Measurements from ENCODE around the gene KCNMB1.

Gene KCNMB1

DNA sequence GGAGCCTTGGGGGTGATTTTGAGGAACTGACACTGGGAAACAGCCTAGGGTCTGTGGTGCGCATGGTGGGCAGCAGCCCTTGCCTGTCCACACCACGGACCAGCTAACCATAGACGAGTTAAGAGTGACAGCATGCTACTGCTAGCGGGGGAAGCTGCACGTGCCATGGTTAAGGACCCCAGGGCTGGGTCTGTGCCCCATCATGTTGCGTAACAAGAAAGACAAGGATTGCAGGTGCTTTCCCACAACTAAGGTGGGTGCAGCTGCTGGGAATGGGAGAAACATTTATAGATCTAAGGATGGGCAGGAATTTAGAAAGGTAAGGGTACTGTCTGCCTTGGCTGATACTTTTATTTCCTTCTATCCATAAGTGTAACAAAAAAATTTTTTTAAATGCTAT lies 17.9 kb upstream of the KCNMB1 start:
- no peak overlapping the region for H3K4me3 ChIP-seq (ENCODE audit: insufficient read length, low read depth)
- no peak for DNase-seq (ENCODE audit: low read depth, low spot score)
- H3K36me3 ChIP-seq (ENCODE audit: insufficient read depth, insufficient read length, low read length) = no peaks in the 10 kb centered on the region
- TF ChIP-seq SUZ12 (IDR thresholded peaks at IDR 0.05; ENCODE audit: extremely low read depth, insufficient read depth, insufficient read length) = no peak
- H3K9me3 ChIP-seq (ENCODE audit: insufficient read depth, low read length) = peaks cover 5% of the 10 kb centered on the region; the same call in 1 of the 2 replicates
- peaks cover 2% of the 10 kb centered on the region for H3K4me1 ChIP-seq (ENCODE audit: insufficient read depth, insufficient read length)
- no peak overlapping the region for H3K9ac ChIP-seq (ENCODE audit: insufficient read length, low read depth)
- H3K27me3 ChIP-seq (ENCODE audit: insufficient read depth, insufficient read length) = no peaks in the 10 kb centered on the region

DNA sequence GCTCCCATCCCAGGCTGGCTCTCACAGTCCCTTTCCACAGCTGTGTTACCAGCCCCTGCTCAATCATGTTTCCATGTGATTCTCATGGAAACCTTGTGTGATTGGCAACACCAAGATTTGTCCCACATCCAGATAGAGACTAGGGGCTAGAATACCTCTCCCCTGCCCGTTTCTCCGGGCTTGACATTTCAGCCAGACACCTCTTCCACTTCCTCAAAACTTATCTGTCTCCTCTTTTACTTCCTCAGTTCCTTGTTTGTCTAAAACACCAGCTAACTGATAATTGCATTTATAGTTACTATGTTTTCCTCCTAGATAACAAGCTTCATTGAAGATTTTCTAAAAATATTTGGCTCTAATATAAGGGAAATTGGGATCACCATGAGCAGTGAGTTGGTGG lies 16.6 kb upstream of the KCNMB1 start:
- no peak for TF ChIP-seq YY1 (IDR thresholded peaks at IDR 0.05; ENCODE audit: insufficient read depth, insufficient read length)
- TF ChIP-seq SUZ12 (IDR thresholded peaks at IDR 0.05; ENCODE audit: extremely low read depth, insufficient read depth, insufficient read length) = no peak
- TF ChIP-seq ZNF274 (IDR thresholded peaks at IDR 0.05; ENCODE audit: low read depth, low read length) = no peak
- no peaks in the 10 kb centered on the region for H3K36me3 ChIP-seq (ENCODE audit: insufficient read depth, insufficient read length, low read length)
- no peak overlapping the region for H3K9ac ChIP-seq (ENCODE audit: insufficient read length, low read depth)
- H3K4me1 ChIP-seq (ENCODE audit: insufficient read depth, insufficient read length) = peaks cover 2% of the 10 kb centered on the region
- peaks cover 10% of the 10 kb centered on the region; the same call in 1 of the 2 replicates for H3K9me3 ChIP-seq (ENCODE audit: insufficient read depth, low read length)
- no peak for DNase-seq (ENCODE audit: low read depth, low spot score)
- no peaks in the 10 kb centered on the region for H3K27me3 ChIP-seq (ENCODE audit: insufficient read depth, insufficient read length)
- H3K4me3 ChIP-seq (ENCODE audit: insufficient read length, low read depth) = no peak overlapping the region

DNA sequence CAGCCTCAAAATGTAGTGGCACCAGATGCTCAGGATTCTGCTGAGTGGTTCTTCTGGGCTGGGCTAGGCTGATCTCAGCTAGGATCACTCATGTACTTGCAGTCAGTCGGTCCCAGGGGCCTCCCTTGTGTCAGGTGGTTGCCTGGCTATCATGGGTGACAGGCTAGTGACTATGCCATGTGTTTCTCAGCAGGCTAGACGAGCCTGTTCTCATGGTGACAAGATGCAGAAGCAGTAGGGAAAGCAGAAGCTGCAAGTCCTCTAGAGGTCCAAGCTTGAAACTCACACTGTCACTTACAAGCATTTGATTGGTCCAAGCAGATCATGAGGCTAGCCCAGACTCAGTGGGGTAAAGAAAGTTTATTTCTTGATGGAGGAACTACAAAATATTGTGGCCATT lies 15.2 kb upstream of the KCNMB1 start:
- no peak for DNase-seq (ENCODE audit: low read depth, low spot score)
- Histone ChIP-seq H3K36me3 (ENCODE audit: insufficient read depth, insufficient read length, low read length) (no peaks in the 10 kb centered on the region), H3K4me3 (ENCODE audit: insufficient read length, low read depth) (no peak overlapping the region), H3K4me1 (ENCODE audit: insufficient read depth, insufficient read length) (peaks cover 2% of the 10 kb centered on the region), H3K27me3 (ENCODE audit: insufficient read depth, insufficient read length) (no peaks in the 10 kb centered on the region), H3K9me3 (ENCODE audit: insufficient read depth, low read length) (peaks cover 10% of the 10 kb centered on the region; the same call in 1 of the 2 replicates), H3K9ac (ENCODE audit: insufficient read length, low read depth) (no peak overlapping the region)
- no peak for TF ChIP-seq ZNF274 (IDR thresholded peaks at IDR 0.05; ENCODE audit: low read depth, low read length)
- no peak for TF ChIP-seq YY1 (IDR thresholded peaks at IDR 0.05; ENCODE audit: insufficient read depth, insufficient read length)
- no peak for TF ChIP-seq SUZ12 (IDR thresholded peaks at IDR 0.05; ENCODE audit: extremely low read depth, insufficient read depth, insufficient read length)

DNA sequence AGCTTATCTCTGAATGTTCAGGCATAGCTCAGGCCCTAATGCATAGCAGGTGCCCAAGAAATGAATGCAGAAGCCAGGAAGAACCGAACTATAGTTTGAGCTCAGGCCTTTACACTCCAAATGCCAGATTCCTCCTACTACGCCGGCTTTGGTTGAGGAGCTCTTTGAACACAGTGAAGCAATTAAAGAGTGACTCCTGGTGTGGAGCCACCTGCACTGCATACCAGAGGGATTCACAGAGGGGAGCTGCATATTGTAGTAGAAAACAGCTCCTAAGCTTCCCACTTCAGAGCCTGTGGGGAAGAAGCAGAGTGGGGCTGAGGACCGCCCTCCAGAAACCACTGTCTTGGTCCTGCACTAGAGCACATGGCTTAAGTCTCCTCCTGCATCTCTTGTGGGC lies 14.5 kb upstream of the KCNMB1 start:
- H3K9ac ChIP-seq (ENCODE audit: insufficient read length, low read depth) = no peak overlapping the region
- H3K36me3 ChIP-seq (ENCODE audit: insufficient read depth, insufficient read length, low read length) = no peaks in the 10 kb centered on the region
- TF ChIP-seq YY1 (IDR thresholded peaks at IDR 0.05; ENCODE audit: insufficient read depth, insufficient read length) (no peak), ZNF274 (IDR thresholded peaks at IDR 0.05; ENCODE audit: low read depth, low read length) (no peak), SUZ12 (IDR thresholded peaks at IDR 0.05; ENCODE audit: extremely low read depth, insufficient read depth, insufficient read length) (no peak)
- H3K4me3 ChIP-seq (ENCODE audit: insufficient read length, low read depth) = no peak overlapping the region
- no peaks in the 10 kb centered on the region for H3K27me3 ChIP-seq (ENCODE audit: insufficient read depth, insufficient read length)
- H3K9me3 ChIP-seq (ENCODE audit: insufficient read depth, low read length) = peaks cover 10% of the 10 kb centered on the region; the same call in 1 of the 2 replicates
- peak; percentile 18 for DNase-seq (ENCODE audit: low read depth, low spot score)
- H3K4me1 ChIP-seq (ENCODE audit: insufficient read depth, insufficient read length) = no peaks in the 10 kb centered on the region

DNA sequence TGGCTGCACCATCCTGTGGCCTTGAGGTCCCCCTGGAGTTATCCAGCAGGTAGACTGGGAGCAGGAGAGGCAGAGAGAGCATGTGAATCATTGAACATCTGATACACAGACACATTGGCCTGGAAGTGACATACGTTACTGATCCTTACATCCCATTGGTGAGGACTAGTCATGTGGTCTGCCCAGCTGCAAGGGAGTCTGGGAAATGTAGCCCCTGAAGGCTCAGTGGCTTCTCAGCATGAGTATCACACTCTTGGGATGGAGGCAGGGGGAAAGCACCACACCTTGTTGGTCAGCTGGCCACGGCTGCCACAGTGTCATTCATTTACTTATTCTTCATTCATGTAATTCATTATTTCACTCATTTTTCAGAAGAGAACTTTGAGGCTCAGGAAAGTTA lies 13.3 kb upstream of the KCNMB1 start:
- H3K27me3 ChIP-seq (ENCODE audit: insufficient read depth, insufficient read length) = no peaks in the 10 kb centered on the region
- TF ChIP-seq SUZ12 (IDR thresholded peaks at IDR 0.05; ENCODE audit: extremely low read depth, insufficient read depth, insufficient read length) (no peak), YY1 (IDR thresholded peaks at IDR 0.05; ENCODE audit: insufficient read depth, insufficient read length) (no peak), ZNF274 (IDR thresholded peaks at IDR 0.05; ENCODE audit: low read depth, low read length) (no peak)
- peaks cover 10% of the 10 kb centered on the region; the same call in 1 of the 2 replicates for H3K9me3 ChIP-seq (ENCODE audit: insufficient read depth, low read length)
- no peak overlapping the region for H3K4me3 ChIP-seq (ENCODE audit: insufficient read length, low read depth)
- H3K36me3 ChIP-seq (ENCODE audit: insufficient read depth, insufficient read length, low read length) = no peaks in the 10 kb centered on the region
- DNase-seq (ENCODE audit: low read depth, low spot score) = no peak
- H3K9ac ChIP-seq (ENCODE audit: insufficient read length, low read depth) = no peak overlapping the region
- no peaks in the 10 kb centered on the region for H3K4me1 ChIP-seq (ENCODE audit: insufficient read depth, insufficient read length)

DNA sequence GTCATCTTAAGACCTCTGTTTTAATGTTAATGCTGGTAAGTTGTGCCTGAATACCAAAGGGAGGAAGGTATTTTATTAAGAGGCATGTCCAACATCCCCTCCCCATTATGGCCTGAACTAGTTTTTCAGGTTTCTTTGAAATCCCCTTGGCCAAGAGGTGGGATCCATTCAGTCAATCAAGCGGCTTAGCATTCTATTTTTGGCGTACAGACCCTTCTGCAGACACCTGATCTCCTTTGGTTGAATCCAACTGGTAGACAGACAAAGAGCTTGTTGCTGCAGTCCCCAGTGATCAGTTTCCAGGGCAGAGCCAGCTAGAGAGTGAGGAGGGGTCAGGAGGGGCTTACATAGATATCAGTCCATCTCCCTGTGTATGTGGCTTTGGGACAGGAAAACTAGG lies 7.9 kb upstream of the KCNMB1 start:
- Histone ChIP-seq H3K9me3 (ENCODE audit: insufficient read depth, low read length) (peaks cover 5% of the 10 kb centered on the region; the same call in 1 of the 2 replicates), H3K4me3 (ENCODE audit: insufficient read length, low read depth) (no peak overlapping the region), H3K36me3 (ENCODE audit: insufficient read depth, insufficient read length, low read length) (no peaks in the 10 kb centered on the region), H3K4me1 (ENCODE audit: insufficient read depth, insufficient read length) (no peaks in the 10 kb centered on the region), H3K27me3 (ENCODE audit: insufficient read depth, insufficient read length) (no peaks in the 10 kb centered on the region), H3K9ac (ENCODE audit: insufficient read length, low read depth) (no peak overlapping the region)
- DNase-seq (ENCODE audit: low read depth, low spot score) = no peak
- no peak for TF ChIP-seq ZNF274 (IDR thresholded peaks at IDR 0.05; ENCODE audit: low read depth, low read length)
- TF ChIP-seq YY1 (IDR thresholded peaks at IDR 0.05; ENCODE audit: insufficient read depth, insufficient read length) = no peak
- no peak for TF ChIP-seq SUZ12 (IDR thresholded peaks at IDR 0.05; ENCODE audit: extremely low read depth, insufficient read depth, insufficient read length)

DNA sequence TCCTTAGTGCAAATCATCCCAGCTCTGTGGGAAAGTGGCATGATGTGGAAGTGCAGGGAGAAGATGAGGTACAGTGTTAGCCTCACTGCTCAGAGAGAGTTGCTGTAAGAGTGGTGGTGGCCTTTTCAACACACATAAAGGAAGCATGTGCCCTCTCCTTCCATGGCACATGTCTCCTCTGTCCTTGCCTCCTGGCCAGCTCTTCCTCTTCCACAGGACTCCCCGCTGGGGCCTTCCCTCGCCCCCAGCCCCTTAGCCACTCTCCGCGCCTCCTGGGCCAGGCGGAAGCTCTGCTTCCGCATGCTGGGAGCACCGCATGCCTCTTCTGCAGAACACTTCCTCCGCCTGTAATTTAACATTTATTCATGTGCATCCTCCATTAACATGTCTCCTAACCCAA lies 4.8 kb upstream of the KCNMB1 start:
- Histone ChIP-seq H3K36me3 (ENCODE audit: insufficient read depth, insufficient read length, low read length) (no peaks in the 10 kb centered on the region), H3K9me3 (ENCODE audit: insufficient read depth, low read length) (no peaks in the 10 kb centered on the region), H3K9ac (ENCODE audit: insufficient read length, low read depth) (no peak overlapping the region), H3K4me3 (ENCODE audit: insufficient read length, low read depth) (no peak overlapping the region), H3K4me1 (ENCODE audit: insufficient read depth, insufficient read length) (no peaks in the 10 kb centered on the region), H3K27me3 (ENCODE audit: insufficient read depth, insufficient read length) (no peaks in the 10 kb centered on the region)
- DNase-seq (ENCODE audit: low read depth, low spot score) = no peak
- TF ChIP-seq SUZ12 (IDR thresholded peaks at IDR 0.05; ENCODE audit: extremely low read depth, insufficient read depth, insufficient read length) = no peak
- no peak for TF ChIP-seq ZNF274 (IDR thresholded peaks at IDR 0.05; ENCODE audit: low read depth, low read length)
- no peak for TF ChIP-seq YY1 (IDR thresholded peaks at IDR 0.05; ENCODE audit: insufficient read depth, insufficient read length)

DNA sequence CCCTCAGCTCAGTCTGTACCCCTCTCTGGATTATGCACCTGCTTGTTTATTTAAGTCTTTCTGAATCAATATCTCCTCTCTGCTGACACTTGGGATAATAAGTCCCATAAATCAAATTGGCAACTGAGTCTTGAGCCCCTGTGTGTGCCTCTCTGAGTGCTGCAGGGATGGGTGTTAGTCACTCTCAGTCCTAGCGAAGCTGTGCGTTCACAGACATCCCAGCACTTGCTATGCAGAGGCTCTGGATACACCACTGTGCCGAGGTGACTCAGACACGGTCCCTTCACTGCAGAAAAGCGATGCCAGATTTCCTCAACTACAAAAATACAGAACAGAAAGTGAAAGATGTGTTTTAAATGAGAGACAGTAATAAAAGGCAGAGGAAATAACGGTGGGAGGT lies 4.1 kb upstream of the KCNMB1 start:
- DNase-seq (ENCODE audit: low read depth, low spot score) = no peak
- Histone ChIP-seq H3K27me3 (ENCODE audit: insufficient read depth, insufficient read length) (no peaks in the 10 kb centered on the region), H3K9me3 (ENCODE audit: insufficient read depth, low read length) (no peaks in the 10 kb centered on the region), H3K4me1 (ENCODE audit: insufficient read depth, insufficient read length) (no peaks in the 10 kb centered on the region), H3K9ac (ENCODE audit: insufficient read length, low read depth) (no peak overlapping the region), H3K4me3 (ENCODE audit: insufficient read length, low read depth) (no peak overlapping the region), H3K36me3 (ENCODE audit: insufficient read depth, insufficient read length, low read length) (no peaks in the 10 kb centered on the region)
- TF ChIP-seq SUZ12 (IDR thresholded peaks at IDR 0.05; ENCODE audit: extremely low read depth, insufficient read depth, insufficient read length) = no peak
- TF ChIP-seq YY1 (IDR thresholded peaks at IDR 0.05; ENCODE audit: insufficient read depth, insufficient read length) = no peak
- TF ChIP-seq ZNF274 (IDR thresholded peaks at IDR 0.05; ENCODE audit: low read depth, low read length) = no peak

All from NT2/D1 (cell line).